HepG2 (cell line): ENCODE results near the gene CDK2. TPM values are rescaled to one million over a fixed set of nuclear protein-coding genes. Genes with fewer than 3 reads are reported as not detected.

Experiments used
- DNMT3B ChIP-seq: conservative IDR thresholded peaks from 2 replicates; pipeline ENCODE4 v1.6.1; 2016; ENCODE audit warnings: missing biosample characterization, control low read depth
- NAIF1 ChIP-seq: sonication (generic); formaldehyde crosslinking; IDR thresholded peaks from 2 replicates; pipeline ENCODE4 v1.5.0; 2020; ENCODE audit warnings: mild to moderate bottlenecking, missing genetic modification reagents, borderline replicate concordance
- NCOA2 ChIP-seq: sonication (generic); formaldehyde crosslinking; IDR thresholded peaks from 2 replicates; pipeline ENCODE4 v1.8.0; 2022; ENCODE audit warnings: inconsistent platforms
- NFIC ChIP-seq: IDR thresholded peaks from 2 replicates; pipeline ENCODE4 v1.6.1; 2012; ENCODE audit warnings: mild to moderate bottlenecking, low read length, inconsistent platforms
- NR3C1 ChIP-seq: sonication (generic); formaldehyde crosslinking; IDR thresholded peaks from 2 replicates; pipeline ENCODE4 v1.4.0; 2020; ENCODE audit warnings: missing genetic modification reagents
- SMAD3 ChIP-seq: sonication (generic); formaldehyde crosslinking; IDR thresholded peaks from 2 replicates; pipeline ENCODE4 v1.4.0; 2020; ENCODE audit warnings: missing genetic modification reagents
- XBP1 ChIP-seq: sonication (generic); formaldehyde crosslinking; IDR thresholded peaks from 2 replicates; pipeline ENCODE4 v1.5.0; 2020; ENCODE audit warnings: missing genetic modification reagents
- XRCC5 ChIP-seq: fragments of 200-400 bp; formaldehyde crosslinking; optimal IDR thresholded peaks from 2 replicates; pipeline ENCODE3; 2017; ENCODE audit warnings: mild to moderate bottlenecking, low read length
- ZFP41 ChIP-seq: sonication (generic); formaldehyde crosslinking; IDR thresholded peaks from 2 replicates; pipeline ENCODE4 v1.4.0; 2020; ENCODE audit warnings: mild to moderate bottlenecking, missing genetic modification reagents, borderline replicate concordance
- ZNF510 ChIP-seq: sonication (generic); formaldehyde crosslinking; IDR thresholded peaks from 2 replicates; pipeline ENCODE4 v1.4.0; 2020; ENCODE audit warnings: low read depth, mild to moderate bottlenecking, missing genetic modification reagents
- polyA plus RNA-seq, 8 experiments: library from polyadenylated mRNA; depleted of rRNA in 3 of 8; stranded (reverse) in 7 of 8; unstranded in 1 of 8; fragments of >200 nt; fragmentation: Illumina TruSeq in 4 of 8; extraction: Trizol in 4 of 8; gene quantifications; 2 replicates each; pipeline versions ENCODE4 v1.2.1 to v1.2.3, GENCODE V29; 2011 to 2016; ENCODE audit warnings: low read depth in 4 of 8, missing spikeins in 1 of 8, mixed read lengths in 1 of 8; ENCODE audit not compliant: insufficient read depth in 1 of 8
- total RNA-seq, 5 experiments: library from RNA; depleted of rRNA; stranded (reverse); fragments of >200 nt; fragmentation: Illumina TruSeq; extraction: Trizol; gene quantifications; 2 replicates each; pipeline ENCODE4 v1.2.3, GENCODE V29; 2016; ENCODE audit warnings: low read depth in 1 of 5
- TF ChIP-seq, protein P1 (sequence below): IDR thresholded peaks from 2 replicates; pipeline ENCODE4 v1.6.1; 2016; ENCODE audit warnings: low read depth, control low read depth
- TF ChIP-seq, protein P2 (sequence below): sonication (generic); formaldehyde crosslinking; conservative IDR thresholded peaks from 2 replicates; pipeline ENCODE4 v1.8.0; 2022; ENCODE audit warnings: mild to moderate bottlenecking, moderate library complexity, missing genetic modification reagents
- TF ChIP-seq, protein P3 (sequence below): sonication (generic); formaldehyde crosslinking; IDR thresholded peaks from 2 replicates; pipeline ENCODE4 v1.4.0; 2020; ENCODE audit warnings: missing genetic modification reagents

CDK2 gene
- total and polyA plus RNA-seq, 2 of the 13 experiments (the other 11 are each of a cell fraction or from before 2014, with no cell fraction given), result 47.5 to 52.6 TPM

DNA sequence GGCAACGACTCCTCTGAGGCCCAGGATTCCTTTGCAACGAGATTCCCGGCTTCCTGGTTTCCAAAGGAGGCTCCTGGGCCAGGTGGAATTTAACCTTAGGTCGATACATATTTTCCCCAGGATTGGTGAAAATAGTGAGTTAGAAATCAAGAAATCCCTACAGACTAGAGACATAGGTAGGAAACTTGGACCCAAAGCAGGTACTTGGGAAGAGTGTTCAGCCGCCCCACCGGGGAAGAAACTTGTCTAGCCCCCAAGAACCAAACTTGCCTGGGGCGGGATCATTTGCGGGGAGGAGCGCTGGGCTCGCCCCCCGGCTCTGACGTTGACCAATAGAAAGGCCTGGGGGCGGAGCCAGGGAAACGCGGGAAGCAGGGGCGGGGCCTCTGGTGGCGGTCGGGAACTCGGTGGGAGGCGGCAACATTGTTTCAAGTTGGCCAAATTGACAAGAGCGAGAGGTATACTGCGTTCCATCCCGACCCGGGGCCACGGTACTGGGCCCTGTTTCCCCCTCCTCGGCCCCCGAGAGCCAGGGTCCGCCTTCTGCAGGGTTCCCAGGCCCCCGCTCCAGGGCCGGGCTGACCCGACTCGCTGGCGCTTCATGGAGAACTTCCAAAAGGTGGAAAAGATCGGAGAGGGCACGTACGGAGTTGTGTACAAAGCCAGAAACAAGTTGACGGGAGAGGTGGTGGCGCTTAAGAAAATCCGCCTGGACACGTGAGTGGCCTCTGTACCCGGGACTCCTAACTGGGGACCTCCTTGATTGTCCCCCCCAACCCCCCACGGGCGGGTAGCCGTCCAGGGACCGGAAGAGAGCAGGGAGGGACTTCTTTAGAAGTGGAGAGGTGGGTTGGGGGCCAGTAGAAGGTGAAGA lies at the start of gene CDK2 (continued):
- TF ChIP-seq, protein P1, sequence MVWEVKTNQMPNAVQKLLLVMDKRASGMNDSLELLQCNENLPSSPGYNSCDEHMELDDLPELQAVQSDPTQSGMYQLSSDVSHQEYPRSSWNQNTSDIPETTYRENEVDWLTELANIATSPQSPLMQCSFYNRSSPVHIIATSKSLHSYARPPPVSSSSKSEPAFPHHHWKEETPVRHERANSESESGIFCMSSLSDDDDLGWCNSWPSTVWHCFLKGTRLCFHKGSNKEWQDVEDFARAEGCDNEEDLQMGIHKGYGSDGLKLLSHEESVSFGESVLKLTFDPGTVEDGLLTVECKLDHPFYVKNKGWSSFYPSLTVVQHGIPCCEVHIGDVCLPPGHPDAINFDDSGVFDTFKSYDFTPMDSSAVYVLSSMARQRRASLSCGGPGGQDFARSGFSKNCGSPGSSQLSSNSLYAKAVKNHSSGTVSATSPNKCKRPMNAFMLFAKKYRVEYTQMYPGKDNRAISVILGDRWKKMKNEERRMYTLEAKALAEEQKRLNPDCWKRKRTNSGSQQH (CRISPR knock-in tag), result peak; percentile 17; the same call in 1 of the 2 replicates
- peak; percentile 22 for TF ChIP-seq XRCC5
- TF ChIP-seq XBP1, result no peak
- no peak for TF ChIP-seq NCOA2
- TF ChIP-seq NR3C1, result no peak
- no peak for TF ChIP-seq ZFP41 (CRISPR knock-in tag)
- TF ChIP-seq NFIC, result no peak; the same call in 1 of the 2 replicates
- TF ChIP-seq, protein P2, sequence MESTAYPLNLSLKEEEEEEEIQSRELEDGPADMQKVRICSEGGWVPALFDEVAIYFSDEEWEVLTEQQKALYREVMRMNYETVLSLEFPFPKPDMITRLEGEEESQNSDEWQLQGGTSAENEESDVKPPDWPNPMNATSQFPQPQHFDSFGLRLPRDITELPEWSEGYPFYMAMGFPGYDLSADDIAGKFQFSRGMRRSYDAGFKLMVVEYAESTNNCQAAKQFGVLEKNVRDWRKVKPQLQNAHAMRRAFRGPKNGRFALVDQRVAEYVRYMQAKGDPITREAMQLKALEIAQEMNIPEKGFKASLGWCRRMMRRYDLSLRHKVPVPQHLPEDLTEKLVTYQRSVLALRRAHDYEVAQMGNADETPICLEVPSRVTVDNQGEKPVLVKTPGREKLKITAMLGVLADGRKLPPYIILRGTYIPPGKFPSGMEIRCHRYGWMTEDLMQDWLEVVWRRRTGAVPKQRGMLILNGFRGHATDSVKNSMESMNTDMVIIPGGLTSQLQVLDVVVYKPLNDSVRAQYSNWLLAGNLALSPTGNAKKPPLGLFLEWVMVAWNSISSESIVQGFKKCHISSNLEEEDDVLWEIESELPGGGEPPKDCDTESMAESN (CRISPR knock-in tag), result 0 out of 2 replicates have a peak, but pooled peaks have one; percentile 28
- TF ChIP-seq DNMT3B (CRISPR knock-in tag), result no peak
- TF ChIP-seq, protein P3, sequence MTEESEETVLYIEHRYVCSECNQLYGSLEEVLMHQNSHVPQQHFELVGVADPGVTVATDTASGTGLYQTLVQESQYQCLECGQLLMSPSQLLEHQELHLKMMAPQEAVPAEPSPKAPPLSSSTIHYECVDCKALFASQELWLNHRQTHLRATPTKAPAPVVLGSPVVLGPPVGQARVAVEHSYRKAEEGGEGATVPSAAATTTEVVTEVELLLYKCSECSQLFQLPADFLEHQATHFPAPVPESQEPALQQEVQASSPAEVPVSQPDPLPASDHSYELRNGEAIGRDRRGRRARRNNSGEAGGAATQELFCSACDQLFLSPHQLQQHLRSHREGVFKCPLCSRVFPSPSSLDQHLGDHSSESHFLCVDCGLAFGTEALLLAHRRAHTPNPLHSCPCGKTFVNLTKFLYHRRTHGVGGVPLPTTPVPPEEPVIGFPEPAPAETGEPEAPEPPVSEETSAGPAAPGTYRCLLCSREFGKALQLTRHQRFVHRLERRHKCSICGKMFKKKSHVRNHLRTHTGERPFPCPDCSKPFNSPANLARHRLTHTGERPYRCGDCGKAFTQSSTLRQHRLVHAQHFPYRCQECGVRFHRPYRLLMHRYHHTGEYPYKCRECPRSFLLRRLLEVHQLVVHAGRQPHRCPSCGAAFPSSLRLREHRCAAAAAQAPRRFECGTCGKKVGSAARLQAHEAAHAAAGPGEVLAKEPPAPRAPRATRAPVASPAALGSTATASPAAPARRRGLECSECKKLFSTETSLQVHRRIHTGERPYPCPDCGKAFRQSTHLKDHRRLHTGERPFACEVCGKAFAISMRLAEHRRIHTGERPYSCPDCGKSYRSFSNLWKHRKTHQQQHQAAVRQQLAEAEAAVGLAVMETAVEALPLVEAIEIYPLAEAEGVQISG, result no peak
- TF ChIP-seq NAIF1 (CRISPR knock-in tag), result no peak
- TF ChIP-seq SMAD3 (CRISPR knock-in tag), result no peak
- 0 out of 2 replicates have a peak, but pooled peaks have one; percentile 33 for TF ChIP-seq ZNF510
- TF ChIP-seq, all 625 proteins: peak for 97
